ENCODE results near the gene RREB1. TPM values are rescaled to one million over a fixed set of nuclear protein-coding genes. Genes with fewer than 3 reads are reported as not detected.

RREB1 gene
- total RNA-seq, 1 experiment from 2014 or later: 61.6 TPM

GRCh38 chr6:7136859-7137334 is 29.1 kb downstream of the RREB1 start:
- BruUV-seq (replicated peaks): no TSS peak
- POLR2A ChIA-PET (ENCODE audit: low non-redundant PET): no interaction called here
- CTCF ChIA-PET: no interaction called here
- Histone ChIP-seq H3K27me3 (replicated peaks; ENCODE audit: insufficient read depth, low read depth, low read length, poor library complexity) (no peaks in the 10 kb centered on the region), H3K36me3 (ENCODE audit: insufficient read depth, low read length, poor library complexity, severe bottlenecking) (no peaks in the 10 kb centered on the region), H3K4me3 (ENCODE audit: low read depth, low read length, poor library complexity, severe bottlenecking) (no peak overlapping the region), H3K9me3 (ENCODE audit: low read depth, low read length, poor library complexity, severe bottlenecking) (no peaks in the 10 kb centered on the region), H3K27ac (ENCODE audit: low read depth, low read length, poor library complexity, severe bottlenecking) (peak overlapping the region; percentile 60), H3K4me1 (ENCODE audit: insufficient read depth, low read length, poor library complexity, severe bottlenecking) (peaks cover 46% of the 10 kb centered on the region)
- DNase-seq (ENCODE audit: low spot score): no peak
- intact Hi-C loops (cut with micrococcal nuclease; ENCODE audit: unreplicated experiment): no loop called here
- TF ChIP-seq CTCF (conservative IDR thresholded peaks at IDR 0.05; ENCODE audit: low read depth, low read length) (no peak), EZH2 (IDR thresholded peaks at IDR 0.05; ENCODE audit: borderline replicate concordance, low read depth, low read length, poor library complexity, severe bottlenecking) (no peak)

DNA sequence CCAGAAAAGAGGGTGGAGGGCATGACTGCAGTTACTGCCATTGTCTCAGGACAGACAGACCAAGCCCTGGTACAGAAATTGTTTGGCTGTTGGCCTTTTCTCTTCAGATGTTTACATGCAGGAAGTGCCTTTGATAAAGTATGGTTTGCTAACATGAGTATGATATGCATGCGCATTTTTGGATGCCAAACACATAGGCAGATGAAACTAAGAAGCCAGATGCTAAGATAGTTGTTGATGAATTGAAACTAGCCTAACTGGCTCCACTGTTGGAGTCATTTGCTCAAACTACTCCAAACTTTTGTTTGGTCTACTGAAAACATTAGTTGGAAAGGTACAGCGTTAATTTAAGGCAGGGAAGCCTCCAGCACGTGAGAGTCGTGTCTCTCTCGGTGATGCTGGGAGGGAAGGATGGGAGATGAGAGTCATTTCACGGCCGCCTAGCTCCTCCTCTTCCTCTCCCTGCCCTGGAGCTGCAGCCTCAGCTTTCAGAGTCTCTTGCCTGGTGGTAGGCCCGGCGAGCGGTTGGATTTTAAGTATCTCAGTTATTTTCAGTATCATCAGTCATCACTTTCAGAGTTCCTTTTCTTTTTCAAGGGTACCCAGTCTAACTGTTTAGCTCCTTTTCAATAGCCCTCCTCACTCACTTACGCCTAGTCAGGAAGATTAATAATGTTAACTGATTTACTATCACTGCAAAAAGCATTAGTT is 29.7 kb downstream of the RREB1 start:
- peak overlapping the region; percentile 11 for H3K4me3 ChIP-seq (ENCODE audit: low read depth, low read length, poor library complexity, severe bottlenecking)
- intact Hi-C loops (cut with micrococcal nuclease; ENCODE audit: unreplicated experiment): no loop called here
- DNase-seq (ENCODE audit: low spot score): peak; percentile 76
- TF ChIP-seq EZH2 (IDR thresholded peaks at IDR 0.05; ENCODE audit: borderline replicate concordance, low read depth, low read length, poor library complexity, severe bottlenecking) (no peak), CTCF (conservative IDR thresholded peaks at IDR 0.05; ENCODE audit: low read depth, low read length) (no peak)
- H3K4me1 ChIP-seq (ENCODE audit: insufficient read depth, low read length, poor library complexity, severe bottlenecking): peaks cover 46% of the 10 kb centered on the region
- no TSS peak for BruUV-seq (replicated peaks)
- no peaks in the 10 kb centered on the region for H3K27me3 ChIP-seq (replicated peaks; ENCODE audit: insufficient read depth, low read depth, low read length, poor library complexity)
- ChIA-PET POLR2A (ENCODE audit: low non-redundant PET) (no interaction called here), CTCF (no interaction called here)
- H3K9me3 ChIP-seq (ENCODE audit: low read depth, low read length, poor library complexity, severe bottlenecking): no peaks in the 10 kb centered on the region
- H3K27ac ChIP-seq (ENCODE audit: low read depth, low read length, poor library complexity, severe bottlenecking): peak overlapping the region; percentile 60
- H3K36me3 ChIP-seq (ENCODE audit: insufficient read depth, low read length, poor library complexity, severe bottlenecking): no peaks in the 10 kb centered on the region

DNA sequence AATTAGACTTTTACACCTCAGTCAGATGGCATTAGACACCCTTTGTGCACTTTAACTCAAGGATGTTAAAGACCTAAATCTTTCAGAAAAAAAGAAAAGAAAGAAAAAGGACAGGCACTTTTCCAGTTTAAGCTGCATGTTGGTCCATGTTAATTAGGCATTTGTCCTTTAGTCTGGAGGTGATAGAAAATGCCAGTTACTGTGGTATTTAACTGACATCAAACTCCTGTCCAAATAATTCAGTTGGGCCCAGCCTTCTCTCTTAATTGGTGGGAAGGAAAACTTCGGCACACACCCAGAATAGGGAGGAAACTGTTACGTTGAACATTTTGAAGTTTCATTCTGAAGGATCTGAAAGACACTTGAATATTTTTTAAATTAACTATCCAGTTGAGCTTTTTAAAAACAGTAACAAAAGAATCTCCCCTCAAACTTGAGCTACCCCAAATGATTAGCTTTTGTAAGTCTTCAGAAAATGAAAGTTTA is 30.3 kb downstream of the RREB1 start:
- Histone ChIP-seq H3K4me1 (ENCODE audit: insufficient read depth, low read length, poor library complexity, severe bottlenecking) (peaks cover 51% of the 10 kb centered on the region), H3K9me3 (ENCODE audit: low read depth, low read length, poor library complexity, severe bottlenecking) (no peaks in the 10 kb centered on the region), H3K4me3 (ENCODE audit: low read depth, low read length, poor library complexity, severe bottlenecking) (peak overlapping the region; percentile 11), H3K27me3 (replicated peaks; ENCODE audit: insufficient read depth, low read depth, low read length, poor library complexity) (no peaks in the 10 kb centered on the region), H3K36me3 (ENCODE audit: insufficient read depth, low read length, poor library complexity, severe bottlenecking) (no peaks in the 10 kb centered on the region), H3K27ac (ENCODE audit: low read depth, low read length, poor library complexity, severe bottlenecking) (peak overlapping the region; percentile 60)
- intact Hi-C loops (cut with micrococcal nuclease; ENCODE audit: unreplicated experiment): no loop called here
- no peak for DNase-seq (ENCODE audit: low spot score)
- CTCF ChIA-PET: no interaction called here
- no peak for TF ChIP-seq EZH2 (IDR thresholded peaks at IDR 0.05; ENCODE audit: borderline replicate concordance, low read depth, low read length, poor library complexity, severe bottlenecking)
- TF ChIP-seq CTCF (conservative IDR thresholded peaks at IDR 0.05; ENCODE audit: low read depth, low read length): no peak
- no TSS peak for BruUV-seq (replicated peaks)
- POLR2A ChIA-PET (ENCODE audit: low non-redundant PET): no interaction called here
